Breast epithelium (tissue), 4 donors: Measurements from ENCODE around the gene ZNF622. TPM values are rescaled to one million over a fixed set of nuclear protein-coding genes. Genes with fewer than 3 reads are reported as not detected.

Experiments
- DNase-seq, 2 donors: peaks; one replicate each; pipeline ENCODE4 v3.0.0-alpha.2; 2019; ENCODE audit warnings: low spot score in 2 of 2
- H3K27ac ChIP-seq, 2 donors: fragments of 200-600 bp; sonication (generic) in 1 of 2; one replicate each; pipeline ENCODE4 v1.5.1; 2016 to 2019; ENCODE audit warnings: mild to moderate bottlenecking in 1 of 2
- H3K27me3 ChIP-seq, 2 donors: fragments of 200-600 bp; sonication (generic) in 1 of 2; one replicate each; pipeline versions ENCODE4 v1.5.1 to v1.6.0; 2017 to 2019; ENCODE audit warnings: control low read depth in 1 of 2, mild to moderate bottlenecking in 1 of 2
- H3K36me3 ChIP-seq: fragments of 200-600 bp; one replicate; pipeline ENCODE4 v1.5.1; 2019
- H3K4me1 ChIP-seq, 2 donors: fragments of 200-600 bp; sonication (generic); one replicate each; pipeline ENCODE4 v1.5.1; 2016 to 2019; ENCODE audit warnings: control low read depth in 1 of 2
- H3K4me3 ChIP-seq, 3 donors: fragments of 200-600 bp; sonication (generic); 1 replicate in 2 of 3; 2 replicates in 1 of 3; pipeline ENCODE4 v1.5.1; 2016 to 2019; ENCODE audit warnings: mild to moderate bottlenecking in 3 of 3, moderate library complexity in 2 of 3
- H3K9me3 ChIP-seq, 2 donors: fragments of 200-600 bp; sonication (generic) in 1 of 2; one replicate each; pipeline ENCODE4 v1.5.1; 2016 to 2019; ENCODE audit warnings: control low read depth in 1 of 2
- CTCF ChIP-seq, 3 donors: fragments of 450-650 bp; IDR thresholded peaks; one replicate each; pipeline ENCODE4 v1.5.1; 2016 to 2017; ENCODE audit warnings: antibody characterized with exemption in 3 of 3, mild to moderate bottlenecking in 3 of 3, moderate library complexity in 3 of 3
- POLR2A ChIP-seq: fragments of 450-650 bp; IDR thresholded peaks from one replicate; pipeline ENCODE4 v1.6.1; 2016; ENCODE audit warnings: antibody characterized with exemption, mild to moderate bottlenecking, moderate library complexity
- POLR2AphosphoS5 ChIP-seq, 3 donors: sonication (generic); formaldehyde crosslinking; IDR thresholded peaks; one replicate each; pipeline ENCODE4 v1.6.1; 2017; ENCODE audit warnings: antibody characterized with exemption in 3 of 3
- intact Hi-C: fragments of 100-400 bp; cut with DNase I; formaldehyde crosslinking; loops from one replicate; pipeline ENCODE4 v1.15.1; 2023; ENCODE audit warnings: low total_unique reads
- total RNA-seq, 3 donors: library from RNA; depleted of rRNA; stranded (reverse); fragments of >200 nt; gene quantifications; one replicate each; pipeline ENCODE4 v1.1.0, GENCODE V29; 2016

The ZNF622 gene, protein sequence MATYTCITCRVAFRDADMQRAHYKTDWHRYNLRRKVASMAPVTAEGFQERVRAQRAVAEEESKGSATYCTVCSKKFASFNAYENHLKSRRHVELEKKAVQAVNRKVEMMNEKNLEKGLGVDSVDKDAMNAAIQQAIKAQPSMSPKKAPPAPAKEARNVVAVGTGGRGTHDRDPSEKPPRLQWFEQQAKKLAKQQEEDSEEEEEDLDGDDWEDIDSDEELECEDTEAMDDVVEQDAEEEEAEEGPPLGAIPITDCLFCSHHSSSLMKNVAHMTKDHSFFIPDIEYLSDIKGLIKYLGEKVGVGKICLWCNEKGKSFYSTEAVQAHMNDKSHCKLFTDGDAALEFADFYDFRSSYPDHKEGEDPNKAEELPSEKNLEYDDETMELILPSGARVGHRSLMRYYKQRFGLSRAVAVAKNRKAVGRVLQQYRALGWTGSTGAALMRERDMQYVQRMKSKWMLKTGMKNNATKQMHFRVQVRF
- 10 to 100 TPM; 27.9 to 37.6 (median 31.3) TPM for total RNA-seq

DNA sequence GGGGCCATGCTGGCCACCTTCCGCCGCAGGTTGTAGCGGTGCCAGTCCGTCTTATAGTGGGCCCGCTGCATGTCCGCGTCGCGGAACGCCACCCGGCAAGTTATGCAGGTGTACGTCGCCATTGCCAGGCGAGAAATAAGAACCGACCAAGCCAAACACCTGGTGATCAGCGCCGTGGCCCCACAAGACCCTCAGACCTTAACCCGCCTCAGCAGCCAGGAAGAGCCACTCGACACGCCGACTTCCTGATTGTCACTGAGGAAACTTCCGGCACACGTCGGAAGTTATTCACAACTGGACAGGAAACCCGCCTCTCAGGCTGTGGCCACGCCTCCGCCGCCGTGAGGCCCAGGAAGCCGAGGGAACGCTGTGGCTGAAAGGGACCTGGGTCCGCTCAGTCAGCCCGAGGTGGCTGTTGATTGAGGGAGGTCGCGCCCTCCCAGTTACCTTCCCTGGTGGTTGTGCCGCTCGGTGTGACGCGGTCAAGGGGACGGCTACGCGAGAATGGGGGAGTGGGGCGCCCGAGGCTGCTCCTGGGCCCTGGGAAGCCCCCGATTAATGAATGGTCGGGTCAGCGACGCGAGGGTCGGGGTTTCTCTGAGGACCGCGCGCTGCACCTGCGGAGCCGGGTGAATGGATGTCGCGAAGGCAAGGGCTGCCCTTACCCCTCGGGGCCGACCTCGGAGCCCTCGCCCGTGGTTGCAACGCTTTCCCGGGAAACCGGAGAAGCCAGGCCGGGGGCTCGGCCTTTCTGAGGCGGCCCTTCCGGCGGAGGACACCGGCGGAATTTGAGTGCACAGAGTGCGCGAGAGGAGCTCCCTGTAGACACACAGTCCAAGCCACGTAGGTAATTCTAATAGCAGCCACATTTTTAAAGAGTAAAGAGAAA, at the start of gene ZNF622:
TSS of gene ZNF622 (minus strand) at position 257 of the 889 bp plus-strand sequence. CDS start at position 122, 135 bp downstream.
- H3K9me3 ChIP-seq = no peaks in the 10 kb centered on the region
- intact Hi-C loops = no loop called here
- TF ChIP-seq CTCF (IDR thresholded peaks at IDR 0.05) (no peak), POLR2A (peak; percentile 56), POLR2AphosphoS5 (IDR thresholded peaks at IDR 0.05) (peak in 2 of 3 donors; percentile 75 to 84)

GRCh38 chr5:16510098-16510497, 44.5 kb upstream of the ZNF622 start:
- TF ChIP-seq POLR2AphosphoS5 (IDR thresholded peaks at IDR 0.05) (no peak), POLR2A (no peak), CTCF (IDR thresholded peaks at IDR 0.05) (no peak)
- peak overlapping the region in 1 of 2 donors; percentile 88 for H3K27ac ChIP-seq
- no peaks in the 10 kb centered on the region for H3K27me3 ChIP-seq
- no peaks in the 10 kb centered on the region for H3K36me3 ChIP-seq
- no peak for DNase-seq
- no peaks in the 10 kb centered on the region for H3K4me1 ChIP-seq
- no peak overlapping the region for H3K4me3 ChIP-seq
- intact Hi-C loops = loop anchor here (5.0 kb wide), 1 partner anchor 732 kb away; no protein-coding TSS in a partner anchor
- H3K9me3 ChIP-seq = no peaks in the 10 kb centered on the region

More for the DNA sequence above, at the start of gene ZNF622:
- Histone ChIP-seq H3K27ac (peak within 1 kb of the TSS; percentile 77 to 91), H3K4me1 (peaks cover 4 to 29% of the 10 kb centered on the region in 2 donors), H3K27me3 (no peaks in the 10 kb centered on the region), H3K36me3 (peaks cover 4% of the 10 kb centered on the region), H3K4me3 (peak within 1 kb of the TSS; percentile 65 to 93 (median 89))
- peak; percentile 89 for DNase-seq

GRCh38 chr5:16508730-16509531, 43.3 kb upstream of the ZNF622 start:
- peak overlapping the region; percentile 28 to 43 (median 42) for H3K4me3 ChIP-seq
- DNase-seq = peak; percentile 57 to 66
- intact Hi-C loops = no loop called here

DNA sequence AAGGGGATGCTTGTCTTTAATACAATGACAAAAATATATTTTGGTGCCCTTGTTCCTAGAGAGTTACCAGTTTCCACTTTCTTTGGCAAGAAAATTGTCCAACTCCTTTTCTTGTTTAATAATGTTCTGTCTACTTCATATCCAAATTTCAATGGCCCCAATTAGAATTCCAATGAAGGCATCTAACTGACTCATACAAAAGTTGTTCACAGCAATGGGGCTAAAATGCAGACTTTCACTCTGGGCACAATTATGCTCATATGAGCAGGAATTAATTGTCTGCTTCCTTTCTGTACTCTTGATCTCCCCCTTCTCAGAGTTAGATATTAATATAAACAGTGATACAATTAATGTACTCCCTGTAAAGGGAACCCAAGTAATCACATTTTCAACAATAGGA, 42.1 kb upstream of the ZNF622 start:
- TF ChIP-seq CTCF (IDR thresholded peaks at IDR 0.05) (no peak), POLR2A (no peak), POLR2AphosphoS5 (IDR thresholded peaks at IDR 0.05) (no peak)
- Histone ChIP-seq H3K4me1 (no peaks in the 10 kb centered on the region), H3K4me3 (peak overlapping the region in 2 of 3 donors; percentile 42 to 43), H3K27me3 (no peaks in the 10 kb centered on the region), H3K27ac (peak overlapping the region; percentile 82 to 88), H3K36me3 (no peaks in the 10 kb centered on the region), H3K9me3 (no peaks in the 10 kb centered on the region)
- DNase-seq = no peak
- intact Hi-C loops = no loop called here

More at GRCh38 chr5:16508730-16509531, 43.3 kb upstream of the ZNF622 start:
- H3K36me3 ChIP-seq = no peaks in the 10 kb centered on the region
- no peaks in the 10 kb centered on the region for H3K27me3 ChIP-seq
- H3K4me1 ChIP-seq = no peaks in the 10 kb centered on the region
- H3K27ac ChIP-seq = peak overlapping the region; percentile 82 to 88
- H3K9me3 ChIP-seq = no peaks in the 10 kb centered on the region
- peak in 1 of 3 donors; percentile 54 for TF ChIP-seq POLR2AphosphoS5 (IDR thresholded peaks at IDR 0.05)
- no peak for TF ChIP-seq CTCF (IDR thresholded peaks at IDR 0.05)
